ENCODE measurements around the gene ETV4.

DNA sequence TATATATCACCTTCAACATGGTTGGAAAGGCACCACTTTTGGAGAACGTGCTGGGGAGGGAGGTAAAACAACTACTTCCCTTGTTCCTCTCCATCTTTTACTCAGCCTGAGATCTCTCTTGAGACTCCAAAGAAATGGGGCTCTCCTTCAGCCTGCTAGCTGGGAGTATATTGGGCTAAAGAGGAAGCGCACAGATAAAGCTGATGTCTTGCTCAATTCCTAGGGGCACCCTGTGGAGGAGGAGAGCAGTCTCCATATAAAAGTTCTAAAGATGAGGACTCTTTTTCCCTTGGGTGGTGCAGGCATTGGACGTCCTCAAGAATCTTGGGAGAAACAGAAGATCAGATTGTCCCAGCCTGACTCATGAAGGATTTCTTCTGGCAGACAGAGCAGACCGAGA, 4.6 kb upstream of the ETV4 start:
- TF ChIP-seq MTF2 (CRISPR knock-in tag; IDR thresholded peaks at IDR 0.05; ENCODE audit: borderline replicate concordance) (no peak), POLR2AphosphoS5 (IDR thresholded peaks at IDR 0.05; ENCODE audit: low read depth, low read length) (no peak)
